ENCODE measurements around the gene VTCN1. TPM values are rescaled to one million over a fixed set of nuclear protein-coding genes. Genes with fewer than 3 reads are reported as not detected.

The VTCN1 gene
- total and polyA plus RNA-seq, 2 of the 13 experiments (the other 11 are each of a cell fraction or from before 2014, with no cell fraction given) = not detected

GRCh38 chr1:117177376-117177775 is 33.4 kb downstream of the VTCN1 start:
- ATAC-seq (no peak), DNase-seq (ENCODE audit: low spot score) (no peak), FAIRE-seq (no peak)
- in situ Hi-C loops (cut with HindIII; ENCODE audit: extremely low pct_ligation_motif_present, low pct_unique_long_range_greater_than_20kb) = no loop called here
- H3K4me3 ChIP-seq (replicated peaks in 1 of 3; ENCODE audit: insufficient read depth in 1 of 3, low read depth in 2 of 3, low read length in 3 of 3) = no peak overlapping the region
- peaks cover 5% of the 10 kb centered on the region; the same call in 1 of the 2 replicates for H3K4me1 ChIP-seq (ENCODE audit: insufficient read depth, low read length)
- H3K79me2 ChIP-seq (ENCODE audit: insufficient read depth, low read length) = no peaks in the 10 kb centered on the region
- H3K9ac ChIP-seq (ENCODE audit: insufficient read depth, low read depth, low read length) = no peak overlapping the region
- H2AFZ ChIP-seq (ENCODE audit: low read length) = no peak overlapping the region
- ChIA-PET CTCF (ENCODE audit: low intra/inter-chr PET ratio, low total read pairs) (no interaction called here), POLR2A (no interaction called here)
- no peaks in the 10 kb centered on the region for H3K9me3 ChIP-seq (ENCODE audit: low read length)
- intact Hi-C loops (cut with micrococcal nuclease; ENCODE audit: unreplicated experiment) = no loop called here
- H4K20me1 ChIP-seq (ENCODE audit: insufficient read depth, low read length) = no peaks in the 10 kb centered on the region
- H3K27me3 ChIP-seq (ENCODE audit: control insufficient read depth in 1 of 2, insufficient read depth in 2 of 2, low read length in 2 of 2) = no peaks in the 10 kb centered on the region; a peak in 1 of 5 replicates
- BruUV-seq (replicated peaks) = no TSS peak
- TF ChIP-seq PHF8 (CRISPR knock-in tag; IDR thresholded peaks at IDR 0.05) = no peak
- TF ChIP-seq EED (CRISPR knock-in tag; IDR thresholded peaks at IDR 0.05) = no peak
- TF ChIP-seq XBP1 (CRISPR knock-in tag; IDR thresholded peaks at IDR 0.05) = no peak
- TF ChIP-seq EHMT2 (IDR thresholded peaks at IDR 0.05; ENCODE audit: borderline replicate concordance, low read depth, low read length) = no peak
- TF ChIP-seq ZNF451 (CRISPR knock-in tag; IDR thresholded peaks at IDR 0.05) = no peak
- TF ChIP-seq SRSF4 (IDR thresholded peaks at IDR 0.05; ENCODE audit: low read depth, low read length, poor library complexity, severe bottlenecking) = no peak
- TF ChIP-seq RXRB (CRISPR knock-in tag; IDR thresholded peaks at IDR 0.05; ENCODE audit: borderline replicate concordance) = no peak
- TF ChIP-seq SOX6 (IDR thresholded peaks at IDR 0.05) = no peak
- TF ChIP-seq SOX6 (CRISPR knock-in tag; IDR thresholded peaks at IDR 0.05) = no peak
- H3K4me2 ChIP-seq (ENCODE audit: low read depth, low read length) = no peak overlapping the region
- no peaks in the 10 kb centered on the region for H3K36me3 ChIP-seq (replicated peaks in 1 of 2; ENCODE audit: control insufficient read depth in 1 of 2, insufficient read depth in 2 of 2, low read length in 2 of 2)
- H3K27ac ChIP-seq (ENCODE audit: extremely low read length, insufficient read depth, low read length) = no peak overlapping the region
- WGBS (ENCODE audit: low lambda C conversion rate) = 0% methylated on average over 1 of the region's 1 CpG

- Histone ChIP-seq H4K20me1 (ENCODE audit: insufficient read depth, low read length) (no peaks in the 10 kb centered on the region), H3K36me3 (replicated peaks in 1 of 2; ENCODE audit: control insufficient read depth in 1 of 2, insufficient read depth in 2 of 2, low read length in 2 of 2) (no peaks in the 10 kb centered on the region), H3K4me3 (replicated peaks in 1 of 3; ENCODE audit: insufficient read depth in 1 of 3, low read depth in 2 of 3, low read length in 3 of 3) (no peak overlapping the region), H3K4me1 (ENCODE audit: insufficient read depth, low read length) (peaks cover 13% of the 10 kb centered on the region), H2AFZ (ENCODE audit: low read length) (no peak overlapping the region), H3K9me3 (ENCODE audit: low read length) (no peaks in the 10 kb centered on the region), H3K9ac (ENCODE audit: insufficient read depth, low read depth, low read length) (no peak overlapping the region), H3K27ac (ENCODE audit: extremely low read length, insufficient read depth, low read length) (no peak overlapping the region), H3K27me3 (ENCODE audit: control insufficient read depth in 1 of 2, insufficient read depth in 2 of 2, low read length in 2 of 2) (no peaks in the 10 kb centered on the region; a peak in 1 of 5 replicates), H3K4me2 (ENCODE audit: low read depth, low read length) (no peak overlapping the region), H3K79me2 (ENCODE audit: insufficient read depth, low read length) (no peaks in the 10 kb centered on the region)
- in situ Hi-C loops (cut with HindIII; ENCODE audit: extremely low pct_ligation_motif_present, low pct_unique_long_range_greater_than_20kb) (no loop called here), intact Hi-C loops (cut with micrococcal nuclease; ENCODE audit: unreplicated experiment) (no loop called here)
- no TSS peak for BruUV-seq (replicated peaks)
- 69% methylated on average over 6 of the region's 6 CpGs for WGBS (ENCODE audit: low lambda C conversion rate)
- DNase-seq (ENCODE audit: low spot score) = no peak
- FAIRE-seq = no peak
- ATAC-seq = no peak
- CTCF ChIA-PET (ENCODE audit: low intra/inter-chr PET ratio, low total read pairs) = no interaction called here
- POLR2A ChIA-PET = no interaction called here
- TF ChIP-seq KMT2B (CRISPR knock-in tag; IDR thresholded peaks at IDR 0.05) (no peak), ZNF33A (CRISPR knock-in tag; IDR thresholded peaks at IDR 0.05; ENCODE audit: borderline replicate concordance) (no peak), FOXA1 (IDR thresholded peaks at IDR 0.05) (no peak), FOXA1 (CRISPR knock-in tag; IDR thresholded peaks at IDR 0.05) (no peak), CBX5 (CRISPR knock-in tag; IDR thresholded peaks at IDR 0.05; ENCODE audit: borderline replicate concordance) (no peak), DMAP1 (CRISPR knock-in tag; IDR thresholded peaks at IDR 0.05) (no peak), CENPT (CRISPR knock-in tag; IDR thresholded peaks at IDR 0.05; ENCODE audit: low read depth) (no peak)
- TF ChIP-seq, protein P1, sequence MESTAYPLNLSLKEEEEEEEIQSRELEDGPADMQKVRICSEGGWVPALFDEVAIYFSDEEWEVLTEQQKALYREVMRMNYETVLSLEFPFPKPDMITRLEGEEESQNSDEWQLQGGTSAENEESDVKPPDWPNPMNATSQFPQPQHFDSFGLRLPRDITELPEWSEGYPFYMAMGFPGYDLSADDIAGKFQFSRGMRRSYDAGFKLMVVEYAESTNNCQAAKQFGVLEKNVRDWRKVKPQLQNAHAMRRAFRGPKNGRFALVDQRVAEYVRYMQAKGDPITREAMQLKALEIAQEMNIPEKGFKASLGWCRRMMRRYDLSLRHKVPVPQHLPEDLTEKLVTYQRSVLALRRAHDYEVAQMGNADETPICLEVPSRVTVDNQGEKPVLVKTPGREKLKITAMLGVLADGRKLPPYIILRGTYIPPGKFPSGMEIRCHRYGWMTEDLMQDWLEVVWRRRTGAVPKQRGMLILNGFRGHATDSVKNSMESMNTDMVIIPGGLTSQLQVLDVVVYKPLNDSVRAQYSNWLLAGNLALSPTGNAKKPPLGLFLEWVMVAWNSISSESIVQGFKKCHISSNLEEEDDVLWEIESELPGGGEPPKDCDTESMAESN (CRISPR knock-in tag; conservative IDR thresholded peaks at IDR 0.05) = no peak
- TF ChIP-seq, protein P2, sequence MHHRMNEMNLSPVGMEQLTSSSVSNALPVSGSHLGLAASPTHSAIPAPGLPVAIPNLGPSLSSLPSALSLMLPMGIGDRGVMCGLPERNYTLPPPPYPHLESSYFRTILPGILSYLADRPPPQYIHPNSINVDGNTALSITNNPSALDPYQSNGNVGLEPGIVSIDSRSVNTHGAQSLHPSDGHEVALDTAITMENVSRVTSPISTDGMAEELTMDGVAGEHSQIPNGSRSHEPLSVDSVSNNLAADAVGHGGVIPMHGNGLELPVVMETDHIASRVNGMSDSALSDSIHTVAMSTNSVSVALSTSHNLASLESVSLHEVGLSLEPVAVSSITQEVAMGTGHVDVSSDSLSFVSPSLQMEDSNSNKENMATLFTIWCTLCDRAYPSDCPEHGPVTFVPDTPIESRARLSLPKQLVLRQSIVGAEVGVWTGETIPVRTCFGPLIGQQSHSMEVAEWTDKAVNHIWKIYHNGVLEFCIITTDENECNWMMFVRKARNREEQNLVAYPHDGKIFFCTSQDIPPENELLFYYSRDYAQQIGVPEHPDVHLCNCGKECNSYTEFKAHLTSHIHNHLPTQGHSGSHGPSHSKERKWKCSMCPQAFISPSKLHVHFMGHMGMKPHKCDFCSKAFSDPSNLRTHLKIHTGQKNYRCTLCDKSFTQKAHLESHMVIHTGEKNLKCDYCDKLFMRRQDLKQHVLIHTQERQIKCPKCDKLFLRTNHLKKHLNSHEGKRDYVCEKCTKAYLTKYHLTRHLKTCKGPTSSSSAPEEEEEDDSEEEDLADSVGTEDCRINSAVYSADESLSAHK (CRISPR knock-in tag; IDR thresholded peaks at IDR 0.05; ENCODE audit: borderline replicate concordance) = no peak
These were observed 34.1 kb downstream of the VTCN1 start for GRCh38 chr1:117176579-117176978.

Data from HepG2 (cell line).